Hematopoietic multipotent progenitor cell treated with erythropoietin and hydrocortisone succinate and interleukin-3 and kit ligand, for 17 days (in vitro differentiated cells): ENCODE data around the gene ZNF202.
"Not testable (repeated sequence)": the region's sequence is repeated elsewhere in the genome, so short reads cannot be mapped to it uniquely, and the experiment has no call there.

ENCODE experiments used
- DNase-seq: peaks from one replicate; pipeline ENCODE4 v3.0.0-alpha.2; 2015; ENCODE audit warnings: low spot score

Gene ZNF202

DNA sequence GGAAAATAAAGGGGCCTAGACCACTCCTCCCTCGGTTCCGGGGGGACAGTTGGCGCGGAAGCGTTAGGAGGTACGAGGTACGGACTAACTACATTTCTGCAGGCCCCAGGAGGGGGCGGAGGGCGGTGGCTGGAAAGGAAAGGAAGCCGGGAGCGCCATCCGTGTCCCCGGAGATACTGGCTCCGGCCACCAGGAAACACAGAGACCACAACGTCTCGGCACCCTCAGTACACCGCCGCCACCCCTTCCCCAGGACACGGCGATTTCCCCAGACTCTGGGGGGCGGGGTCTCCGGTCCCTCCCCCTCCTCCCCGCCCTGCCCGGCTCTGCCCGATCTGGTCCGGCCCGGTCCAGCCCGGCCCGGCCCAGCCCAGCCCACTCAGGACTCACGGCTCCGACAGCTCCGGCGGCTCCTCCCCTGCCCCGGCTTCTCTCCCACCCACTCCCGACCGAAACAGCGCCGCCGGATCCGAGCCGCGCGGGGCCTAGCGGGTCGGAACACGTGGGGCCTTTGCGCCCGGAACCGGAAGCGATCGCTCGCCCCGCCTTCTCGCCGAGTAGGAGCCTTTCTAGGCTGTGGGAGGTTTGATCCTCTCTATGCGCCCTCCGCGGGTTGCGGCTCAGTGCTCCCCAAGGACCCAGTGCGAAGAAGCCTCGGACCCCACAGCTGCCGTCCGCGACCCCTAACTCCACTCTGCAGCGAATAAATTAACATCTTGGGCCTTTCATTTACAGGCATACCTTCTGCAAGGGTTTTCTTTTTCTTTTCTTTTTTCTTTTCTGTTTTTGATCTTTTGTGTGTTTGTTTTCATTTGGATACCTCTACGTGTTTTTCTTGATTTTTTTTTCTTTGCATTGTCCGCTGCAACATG is at the start of gene ZNF202:
ZNF202 (minus strand) TSS at position 502 of the 872 bp plus-strand sequence. CDS start 10,772 bp downstream, outside the sequence.
- DNase-seq, result peak; percentile 81

DNA sequence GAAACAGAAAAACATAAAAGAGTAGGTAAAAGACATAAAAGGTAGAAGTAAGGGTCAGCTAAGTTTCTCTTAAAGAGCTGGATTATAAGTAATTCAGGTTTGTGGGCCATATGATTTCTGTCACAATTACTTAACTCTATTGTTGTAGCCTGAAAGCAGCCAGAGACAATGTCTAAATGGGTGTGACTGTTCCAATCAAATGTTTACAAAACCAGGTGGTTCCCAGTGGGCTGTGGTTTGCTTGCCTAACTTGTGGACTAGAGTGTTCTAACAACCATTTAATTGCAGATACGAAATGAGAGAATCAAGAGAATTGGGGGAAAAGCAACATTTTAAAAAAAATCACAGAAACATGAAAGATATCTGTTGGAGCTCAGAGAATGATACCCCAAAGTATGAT is 42.1 kb upstream of the ZNF202 start:
- no peak for DNase-seq

DNA sequence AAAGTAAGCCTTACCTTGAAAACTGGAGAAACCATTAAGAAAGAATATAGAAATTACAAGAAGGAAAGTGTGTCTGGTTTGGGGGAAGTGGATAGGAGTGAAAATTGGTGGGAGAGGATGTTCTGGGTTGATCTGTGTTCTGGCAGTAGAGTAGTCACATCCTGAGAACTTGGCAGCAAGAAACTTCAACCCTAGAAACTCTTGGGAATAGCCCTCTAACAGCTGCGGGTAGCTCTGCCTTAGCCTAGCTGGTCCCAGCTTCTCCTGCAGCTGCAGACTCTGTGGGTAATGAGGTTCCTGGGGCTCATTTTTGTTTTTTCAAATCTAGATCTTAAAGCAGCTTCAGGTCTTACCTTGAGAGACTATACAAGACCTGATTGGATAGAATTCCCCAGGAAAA is 37.1 kb upstream of the ZNF202 start:
- DNase-seq, result no peak

DNA sequence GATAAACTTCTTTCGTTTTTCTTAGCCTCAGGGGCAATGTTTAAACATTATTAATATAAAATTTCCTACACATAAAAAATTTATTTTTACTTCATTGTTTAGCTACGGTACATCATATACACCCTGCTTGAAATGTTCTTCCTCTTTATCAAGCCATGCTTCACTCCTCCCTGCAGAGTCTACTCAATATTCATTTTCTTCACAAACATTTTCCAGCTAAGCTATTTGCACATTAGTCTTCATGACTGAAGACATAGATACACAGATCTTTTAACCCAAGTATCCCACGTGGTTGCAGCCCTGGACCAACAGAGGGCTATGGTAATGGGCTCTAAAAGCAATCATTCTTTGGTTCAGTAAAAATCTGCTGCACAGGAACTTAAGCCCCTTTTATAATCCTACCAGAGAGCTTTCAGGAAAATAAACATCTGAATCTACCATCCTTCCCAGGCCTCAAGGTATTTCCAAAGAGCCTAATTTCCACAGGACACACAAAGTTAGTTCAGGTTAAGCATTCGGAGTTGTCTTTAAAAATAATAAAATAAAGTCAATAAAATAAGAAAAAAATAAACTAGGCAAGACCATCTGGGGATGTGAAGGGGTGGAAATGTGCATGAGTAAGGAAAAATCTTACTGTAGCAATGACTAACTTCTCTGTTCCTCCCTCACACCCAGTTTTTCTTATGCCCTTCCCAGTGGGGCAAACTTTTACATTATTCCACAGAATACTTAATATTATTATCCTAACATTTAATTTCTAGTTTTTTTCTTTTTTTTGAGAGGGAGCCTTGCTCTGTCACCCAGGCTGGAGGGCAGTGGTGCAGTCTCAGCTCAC is 34.5 kb upstream of the ZNF202 start:
- DNase-seq, result no peak

DNA sequence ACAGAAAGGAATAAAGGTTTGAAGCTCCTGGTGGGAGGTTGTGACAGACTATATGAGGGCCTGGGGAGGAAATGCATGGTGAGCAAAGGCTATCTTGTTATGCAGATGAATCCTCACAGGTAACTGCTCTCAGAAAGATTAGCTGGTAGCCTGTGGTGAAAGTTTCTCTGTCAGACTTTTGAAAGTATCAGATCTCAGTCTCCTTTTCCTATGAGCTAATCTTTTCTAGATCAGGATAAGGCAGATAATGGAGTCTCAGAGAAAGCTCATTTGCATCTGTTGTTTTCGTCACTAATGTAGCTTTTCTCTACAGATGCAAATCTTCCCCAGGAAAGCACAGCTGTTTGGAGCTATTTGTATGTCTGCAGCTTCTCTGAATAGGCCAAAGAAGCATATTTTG is 33.8 kb upstream of the ZNF202 start:
- DNase-seq, result no peak

GRCh38 chr11:123773959-123774358 is 32.5 kb upstream of the ZNF202 start:
- DNase-seq, result no peak

- no peak for DNase-seq
Observed at GRCh38 chr11:123773026-123773425, 31.6 kb upstream of the ZNF202 start.

DNA sequence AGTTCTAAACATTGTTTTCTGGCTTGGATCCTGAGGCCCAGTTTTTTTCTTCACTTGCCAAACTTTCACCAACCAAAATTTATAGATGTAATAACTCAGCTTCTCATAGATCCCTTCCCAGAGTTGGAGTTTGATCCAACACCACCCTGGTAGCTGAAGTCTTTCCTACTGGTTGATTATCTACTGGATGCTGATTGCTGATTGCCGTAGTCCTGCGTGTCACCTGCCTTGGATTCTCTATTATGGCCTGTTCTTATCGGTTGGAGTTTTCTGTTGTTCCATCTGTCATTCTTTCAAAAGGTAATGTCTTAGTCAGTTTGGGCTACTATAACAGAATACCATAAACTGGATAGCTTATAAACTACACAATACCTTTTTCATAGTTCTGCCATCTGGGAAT is 30.2 kb upstream of the ZNF202 start:
- no peak for DNase-seq

DNA sequence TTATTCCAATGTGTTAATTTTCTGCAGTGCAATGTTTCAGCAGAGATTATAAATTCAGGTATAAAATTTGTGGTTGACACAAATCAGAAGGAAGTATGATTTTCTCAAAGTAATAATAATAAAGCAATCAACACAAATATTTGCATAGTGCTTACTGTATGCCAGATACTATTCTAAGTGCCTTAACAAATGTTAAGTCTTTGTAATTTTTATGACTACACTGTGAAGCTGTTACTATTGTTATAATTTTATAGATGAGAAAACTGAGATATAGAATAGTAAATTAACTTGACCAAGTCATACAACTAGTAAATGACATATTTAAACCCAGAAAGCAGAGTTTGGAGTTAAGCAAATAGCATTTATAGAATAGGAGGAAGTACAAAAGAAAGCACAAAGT is 29.3 kb upstream of the ZNF202 start:
- no peak for DNase-seq

DNA sequence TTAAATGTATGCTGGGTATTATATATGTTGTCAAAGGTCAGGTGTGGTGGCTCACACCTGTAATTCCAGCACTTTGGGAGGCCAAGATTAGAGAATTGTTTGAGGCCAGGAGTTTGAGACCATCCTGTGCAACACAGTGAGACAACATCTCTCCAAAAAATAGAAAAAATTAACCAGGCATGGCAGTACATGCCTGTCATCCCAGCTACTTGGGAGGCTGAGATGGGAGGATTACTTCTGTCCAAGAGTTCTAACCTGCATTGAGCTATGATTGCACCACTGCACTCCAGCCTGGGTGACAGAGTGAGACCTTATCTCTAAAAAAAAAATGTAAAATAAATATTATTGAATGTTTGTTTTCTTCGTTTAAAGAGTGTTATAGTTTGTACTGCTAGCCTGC is 24.1 kb upstream of the ZNF202 start:
- no peak for DNase-seq

- DNase-seq, result no peak
Observed at GRCh38 chr11:123762422-123762821, 21.0 kb upstream of the ZNF202 start.

DNA sequence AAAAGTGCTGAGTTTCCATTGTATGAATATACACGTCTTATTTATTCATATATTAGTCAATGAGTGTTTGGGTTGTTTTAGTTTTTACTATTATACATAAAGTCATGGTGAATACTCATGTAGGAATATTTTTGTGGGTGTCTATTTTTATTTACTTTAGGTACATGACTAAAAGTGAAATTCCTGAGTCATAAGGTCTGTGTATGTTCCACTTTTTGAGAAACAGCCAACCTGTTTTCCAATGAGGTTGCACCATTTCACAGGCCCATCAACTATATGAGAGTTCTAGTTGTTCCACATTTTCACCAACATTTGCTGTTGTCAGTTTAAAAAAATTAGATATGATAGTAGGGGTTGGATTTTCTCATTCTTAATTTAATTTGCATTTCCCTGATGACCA is 19.4 kb upstream of the ZNF202 start:
- no peak for DNase-seq

- DNase-seq, result no peak
Observed at GRCh38 chr11:123757976-123758375, 16.5 kb upstream of the ZNF202 start.

GRCh38 chr11:123755813-123756212 is 14.4 kb upstream of the ZNF202 start:
- no peak for DNase-seq

- DNase-seq, result no peak
Observed at GRCh38 chr11:123755344-123755743, 13.9 kb upstream of the ZNF202 start.

DNA sequence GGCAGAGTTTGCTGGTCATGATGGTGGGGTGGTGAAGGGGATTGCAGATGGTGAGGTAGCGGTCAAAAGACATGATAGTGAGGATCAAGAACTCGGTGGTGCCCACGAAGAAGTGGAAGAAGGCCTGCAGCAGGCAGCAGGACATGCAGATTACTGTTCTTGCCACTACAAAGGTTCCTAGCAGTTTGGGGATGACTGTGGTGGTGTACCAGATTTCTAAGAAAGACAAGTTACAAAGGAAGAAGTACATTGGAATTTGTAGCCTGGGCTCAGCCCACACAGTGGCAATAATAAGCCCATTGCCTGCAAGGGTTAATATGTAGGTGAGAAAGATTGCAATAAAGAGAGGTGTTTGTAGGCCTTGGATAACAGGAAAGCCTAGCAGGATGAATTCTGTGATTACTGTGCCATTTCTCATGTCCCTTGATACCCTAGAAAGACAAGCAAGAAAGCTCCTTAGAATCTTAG is 12.7 kb upstream of the ZNF202 start, which contains the start of gene OR6X1:
OR6X1 (minus strand) TSS at position 418 of the 468 bp plus-strand sequence; CDS start at position 418, 0 bp downstream.
- DNase-seq, result no peak

- DNase-seq, result no peak
Observed at GRCh38 chr11:123753110-123753509, 11.7 kb upstream of the ZNF202 start.

DNA sequence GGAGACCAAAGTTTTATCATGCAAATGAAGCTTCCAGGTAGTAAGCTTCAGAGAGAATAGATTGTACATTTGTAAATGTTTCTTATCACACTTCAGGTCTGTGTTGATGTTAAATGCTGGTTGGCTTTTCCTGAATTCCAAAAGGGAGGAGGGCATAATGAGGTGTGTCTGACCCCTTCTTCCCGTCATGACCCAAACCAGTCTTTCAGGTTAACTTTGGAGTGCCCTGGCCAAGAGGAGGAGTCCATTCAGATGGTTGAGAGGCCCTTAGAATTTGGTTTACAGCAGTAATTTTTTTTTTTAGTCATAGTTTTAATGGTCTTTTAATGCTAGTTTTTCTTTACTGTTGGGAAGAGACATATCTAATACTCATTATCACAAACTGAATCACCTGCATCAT is 10.3 kb upstream of the ZNF202 start:
- no peak for DNase-seq

DNA sequence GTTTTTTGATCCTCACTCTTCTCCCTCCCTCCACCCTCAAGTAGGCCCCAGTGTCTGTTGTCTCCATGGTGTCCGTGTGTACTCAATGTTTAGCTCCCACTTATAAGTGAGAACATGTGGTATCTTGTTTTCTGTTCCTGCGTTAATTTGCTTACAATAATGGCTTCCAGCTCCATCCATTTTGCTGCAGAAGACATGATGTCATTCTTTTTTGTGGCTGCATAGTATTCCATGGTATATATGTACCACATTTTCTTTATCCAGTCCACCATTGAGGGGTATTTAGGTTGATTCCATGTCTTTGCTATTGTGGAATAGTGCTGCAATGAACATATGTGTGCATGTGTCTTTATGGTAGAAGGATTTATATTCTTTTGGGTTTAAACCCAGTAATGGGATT is 6.9 kb upstream of the ZNF202 start:
- DNase-seq, result not testable (repeated sequence)

DNA sequence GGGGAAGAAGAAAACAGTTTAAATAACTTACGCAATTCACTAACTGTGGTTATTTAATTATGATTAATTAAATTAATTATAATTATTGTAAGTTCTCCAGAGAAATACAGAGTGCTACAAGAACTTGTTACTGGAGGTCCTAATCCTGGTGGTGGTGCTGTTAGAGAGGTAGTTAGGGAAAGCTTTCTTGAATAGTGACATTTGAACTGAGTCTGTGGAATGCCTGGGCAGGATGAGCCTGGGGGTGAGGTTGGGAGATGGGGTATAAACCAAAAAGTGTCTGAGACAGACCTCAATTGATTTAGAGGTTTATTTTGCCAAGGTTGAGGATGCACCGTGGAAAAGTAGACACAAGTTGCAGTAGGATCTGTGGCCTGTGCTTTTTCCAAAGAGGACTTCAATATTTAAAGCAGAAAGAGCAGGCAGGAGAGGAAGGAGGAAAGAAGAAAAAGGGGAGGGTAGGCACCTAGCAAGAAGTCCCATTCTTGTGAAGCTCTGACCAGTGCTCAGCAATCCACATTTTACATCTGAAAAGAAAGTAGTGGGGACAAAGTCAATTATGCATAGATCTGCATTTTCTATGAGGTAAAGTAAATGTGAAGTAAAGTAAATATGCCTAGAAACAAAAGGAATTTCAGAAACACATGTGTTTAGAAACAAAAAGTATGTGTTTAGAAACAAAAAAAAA is 4.4 kb upstream of the ZNF202 start:
- no peak for DNase-seq

GRCh38 chr11:123742724-123743120 is 1.3 kb upstream of the ZNF202 start:
- DNase-seq, result no peak

DNA sequence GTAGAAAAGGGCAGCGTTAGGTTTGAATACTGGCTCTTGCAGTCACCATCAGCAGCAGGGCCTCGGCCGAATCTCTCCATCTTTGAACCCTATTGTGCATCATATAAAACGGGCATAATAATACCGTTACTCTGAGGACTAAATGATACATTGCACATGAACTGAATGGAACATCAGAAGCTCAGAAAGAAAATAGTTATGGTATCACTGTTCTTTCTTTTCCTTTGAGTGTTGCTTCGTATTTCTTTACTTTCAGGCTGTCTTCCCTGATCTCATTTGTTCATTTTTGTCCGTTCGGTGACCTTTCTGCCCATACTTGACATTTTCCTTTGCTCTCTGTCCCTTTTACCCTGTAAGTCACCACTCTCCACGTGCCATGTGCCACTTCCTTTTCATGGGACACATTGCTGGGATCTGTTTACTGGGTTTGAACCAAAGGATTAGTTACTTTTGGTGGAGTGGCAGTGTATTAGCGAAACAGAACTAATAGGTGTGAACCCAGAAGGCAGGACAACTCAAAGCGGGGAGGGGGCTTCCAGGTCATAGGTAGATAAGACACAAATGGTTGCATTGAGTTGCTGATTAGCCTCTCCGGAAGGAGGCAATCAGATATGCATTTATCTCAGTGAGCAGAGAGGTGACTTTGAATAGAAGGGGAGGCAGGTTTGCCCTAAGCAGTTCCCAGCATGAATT is 717 bp upstream of the ZNF202 start:
- no peak for DNase-seq
